Upper lobe of left lung (tissue), 4 donors: ENCODE results near the gene NCOA1.

Source experiments
- CTCF ChIP-seq, 6 experiments: fragments of 450-650 bp in 4 of 6; fragments of 200-600 bp in 2 of 6; sonication (generic) in 2 of 6; IDR thresholded peaks; one replicate each; pipeline ENCODE4 v1.5.1; 2016 to 2019; ENCODE audit warnings: antibody characterized with exemption in 6 of 6
- EP300 ChIP-seq, 4 donors: sonication (generic); formaldehyde crosslinking; IDR thresholded peaks; one replicate each; pipeline ENCODE4 v1.5.1; 2017; ENCODE audit warnings: antibody characterized with exemption in 4 of 4, control low read depth in 2 of 4
- POLR2A ChIP-seq, 4 donors: fragments of 450-650 bp; IDR thresholded peaks; one replicate each; pipeline ENCODE4 v1.5.1; 2016 to 2017; ENCODE audit warnings: antibody characterized with exemption in 4 of 4, mild to moderate bottlenecking in 2 of 4
- POLR2AphosphoS5 ChIP-seq, 2 donors: sonication (generic); formaldehyde crosslinking; IDR thresholded peaks; one replicate each; pipeline ENCODE4 v1.5.1; 2017; ENCODE audit warnings: antibody characterized with exemption in 2 of 2

- TF ChIP-seq CTCF (IDR thresholded peaks at IDR 0.05) (no peak), EP300 (IDR thresholded peaks at IDR 0.05) (no peak), POLR2A (IDR thresholded peaks at IDR 0.05) (no peak), POLR2AphosphoS5 (IDR thresholded peaks at IDR 0.05) (no peak)
Observed at GRCh38 chr2:24768013-24768412, 277.0 kb downstream of the NCOA1 start.
